HG03565 (cell line): ENCODE results near the gene STAB2.
"Not testable (repeated sequence)": the region's sequence is repeated elsewhere in the genome, so short reads cannot be mapped to it uniquely, and the experiment has no call there.

Experiments
- ATAC-seq: cut with Tn5 transposase; IDR thresholded peaks from one replicate; pipeline ENCODE4 v1.9.1; 2021; ENCODE audit warnings: mild to moderate bottlenecking, moderate library complexity; ENCODE audit not compliant: unreplicated experiment

Gene STAB2

GRCh38 chr12:103652808-103653207, 65.7 kb downstream of the STAB2 start:
- ATAC-seq = no peak

GRCh38 chr12:103653568-103654173, 66.6 kb downstream of the STAB2 start:
- not testable (repeated sequence) for ATAC-seq

- ATAC-seq = no peak
Observed at GRCh38 chr12:103654816-103655215, 67.7 kb downstream of the STAB2 start.

- ATAC-seq = no peak
Observed at GRCh38 chr12:103656291-103656690, 69.2 kb downstream of the STAB2 start.

- no peak for ATAC-seq
Observed at GRCh38 chr12:103657331-103657730, 70.3 kb downstream of the STAB2 start.

- no peak for ATAC-seq
Observed at GRCh38 chr12:103664626-103665025, 77.6 kb downstream of the STAB2 start.

GRCh38 chr12:103665971-103666370, 78.9 kb downstream of the STAB2 start:
- no peak for ATAC-seq

GRCh38 chr12:103667125-103667524, 80.1 kb downstream of the STAB2 start:
- no peak for ATAC-seq

GRCh38 chr12:103668520-103668919, 81.4 kb downstream of the STAB2 start:
- no peak for ATAC-seq

- no peak for ATAC-seq
Observed at GRCh38 chr12:103671367-103671766, 84.3 kb downstream of the STAB2 start.

- no peak for ATAC-seq
Observed at GRCh38 chr12:103672401-103673119, 85.5 kb downstream of the STAB2 start.

GRCh38 chr12:103673487-103673886, 86.4 kb downstream of the STAB2 start:
- no peak for ATAC-seq

- ATAC-seq = no peak
Observed at GRCh38 chr12:103673891-103674375, 86.9 kb downstream of the STAB2 start.

GRCh38 chr12:103676893-103677292, 89.8 kb downstream of the STAB2 start:
- ATAC-seq = no peak

GRCh38 chr12:103677341-103677740, 90.3 kb downstream of the STAB2 start:
- ATAC-seq = no peak

- ATAC-seq = no peak
Observed at GRCh38 chr12:103677905-103678304, 90.8 kb downstream of the STAB2 start.

GRCh38 chr12:103679421-103680170, 92.5 kb downstream of the STAB2 start:
- no peak for ATAC-seq

- ATAC-seq = no peak
Observed at GRCh38 chr12:103680591-103681141, 93.6 kb downstream of the STAB2 start.

- ATAC-seq = no peak
Observed at GRCh38 chr12:103686026-103686425, 99.0 kb downstream of the STAB2 start.

GRCh38 chr12:103687253-103687652, 100.2 kb downstream of the STAB2 start:
- ATAC-seq = no peak

- ATAC-seq = no peak
Observed at GRCh38 chr12:103688376-103689063, 101.4 kb downstream of the STAB2 start.
